H1 (cell line): ENCODE data around the gene CFHR1. TPM values are rescaled to one million over a fixed set of nuclear protein-coding genes. Genes with fewer than 3 reads are reported as not detected.

Experiments used
- CTCF ChIA-PET: fragments of 300-600 bp; sonication (Branson Sonifier 250); formaldehyde crosslinking; loops from one replicate; lab custom pipeline; 2021; ENCODE audit not compliant: partially characterized antibody; lab: Charles Lee
- POLR2A ChIA-PET: fragments of 300-600 bp; sonication (Branson Sonifier 250); formaldehyde crosslinking; loops from one replicate; lab custom pipeline; 2021; ENCODE audit warnings: inconsistent platforms; ENCODE audit not compliant: partially characterized antibody; lab: Charles Lee
- DNase-seq, 2 experiments: peaks; one replicate each; pipeline versions ENCODE4 v3.0.0 to v3.0.0-alpha.2; 2010 to 2022; ENCODE audit warnings: low spot score in 2 of 2, low read depth in 1 of 2, mixed read lengths in 1 of 2
- FAIRE-seq: peaks from 2 replicates; lab custom pipeline; 2011; peaks lifted over from hg19 to GRCh38; lab: Jason Lieb, UNC
- H2AFZ ChIP-seq: 2 replicates; pipeline ENCODE4 v1.8.1; 2012; ENCODE audit warnings: low read length, inconsistent platforms
- H2AK5ac ChIP-seq: 2 replicates; pipeline ENCODE4 v1.6.1; 2013; ENCODE audit warnings: low read depth, low read length
- H2BK120ac ChIP-seq: replicated peaks from 2 replicates; pipeline ENCODE3; 2013; ENCODE audit warnings: low read depth, low read length, inconsistent platforms
- H2BK12ac ChIP-seq: 2 replicates; pipeline ENCODE4 v1.6.1; 2013; ENCODE audit warnings: low read depth, low read length
- H2BK15ac ChIP-seq: 2 replicates; pipeline ENCODE4 v1.6.1; 2013; ENCODE audit warnings: low read length
- H2BK20ac ChIP-seq: 2 replicates; pipeline ENCODE4 v1.6.1; 2013; ENCODE audit warnings: low read length
- H2BK5ac ChIP-seq: 2 replicates; pipeline ENCODE4 v1.6.1; 2013; ENCODE audit warnings: low read depth, low read length
- H3K14ac ChIP-seq: 2 replicates; pipeline ENCODE4 v1.6.1; 2013; ENCODE audit warnings: inconsistent platforms; ENCODE audit not compliant: insufficient read length
- H3K18ac ChIP-seq: 2 replicates; pipeline ENCODE4 v1.6.1; 2013; ENCODE audit warnings: low read length; ENCODE audit errors: extremely low read depth
- H3K23ac ChIP-seq: 2 replicates; pipeline ENCODE4 v1.6.1; 2013; ENCODE audit warnings: inconsistent platforms; ENCODE audit not compliant: insufficient read length
- H3K23me2 ChIP-seq: 2 replicates; pipeline ENCODE4 v1.6.1; 2013; ENCODE audit warnings: low read depth, low read length
- H3K27ac ChIP-seq: 2 replicates; pipeline ENCODE4 v1.6.1; 2011; ENCODE audit warnings: low read depth, low read length, inconsistent platforms
- H3K27me3 ChIP-seq, 4 experiments: replicated peaks in 1 of 4; 1 replicate in 1 of 4; 2 replicates in 3 of 4; pipeline versions ENCODE4 v1.6.1 to v1.8.1; 2011 to 2013; ENCODE audit warnings: low read length in 3 of 4, mild to moderate bottlenecking in 3 of 4, inconsistent platforms in 2 of 4, mixed read lengths in 2 of 4, moderate library complexity in 1 of 4; ENCODE audit not compliant: control insufficient read depth in 3 of 4, insufficient read depth in 3 of 4; ENCODE audit errors: extremely low read depth in 1 of 4
- H3K36me3 ChIP-seq, 4 experiments: 2 replicates each; pipeline versions ENCODE4 v1.6.1 to v1.8.1; 2011 to 2013; ENCODE audit warnings: mild to moderate bottlenecking in 4 of 4, low read length in 3 of 4, moderate library complexity in 2 of 4, control low read depth in 1 of 4, inconsistent platforms in 1 of 4; ENCODE audit not compliant: insufficient read depth in 4 of 4, control insufficient read depth in 2 of 4
- H3K4ac ChIP-seq: replicated peaks from 2 replicates; pipeline ENCODE3; 2013; ENCODE audit warnings: low read length, low read depth, mixed read lengths, inconsistent platforms; ENCODE audit not compliant: insufficient read length
- H3K4me1 ChIP-seq, 4 experiments: replicated peaks in 1 of 4; 1 replicate in 1 of 4; 2 replicates in 3 of 4; pipeline versions ENCODE4 v1.6.1 to v1.8.1; 2011 to 2013; ENCODE audit warnings: low read length in 3 of 4, inconsistent platforms in 2 of 4, mixed read lengths in 1 of 4; ENCODE audit not compliant: insufficient read depth in 4 of 4, control insufficient read depth in 3 of 4
- H3K4me2 ChIP-seq, 2 experiments: 2 replicates each; pipeline versions ENCODE4 v1.6.1 to v1.8.1; 2011 to 2013; ENCODE audit warnings: low read depth in 2 of 2, low read length in 2 of 2, control low read depth in 1 of 2, inconsistent platforms in 1 of 2, mild to moderate bottlenecking in 1 of 2; ENCODE audit not compliant: insufficient read depth in 1 of 2
- H3K4me3 ChIP-seq, 4 experiments: fragments of 200-600, 300-600 bp in 1 of 4; sonication (generic), shearing (Covaris generic), sonication (Bioruptor Twin) in 1 of 4; 2 replicates each; pipeline versions ENCODE4 v1.5.1 to v1.8.1; 2011 to 2016; ENCODE audit warnings: low read length in 4 of 4, low read depth in 3 of 4, control low read depth in 2 of 4, inconsistent platforms in 2 of 4, mild to moderate bottlenecking in 2 of 4, mixed read lengths in 1 of 4, moderate library complexity in 1 of 4; ENCODE audit not compliant: insufficient read depth in 2 of 4; ENCODE audit errors: extremely low read depth in 1 of 4
- H3K56ac ChIP-seq: replicated peaks from 2 replicates; pipeline ENCODE3; 2013; ENCODE audit warnings: low read depth, mild to moderate bottlenecking, mixed read lengths, low read length, inconsistent platforms; ENCODE audit not compliant: insufficient read length
- H3K79me1 ChIP-seq: 2 replicates; pipeline ENCODE4 v1.6.1; 2013; ENCODE audit warnings: low read depth, low read length, control low read depth
- H3K79me2 ChIP-seq, 2 experiments: 2 replicates each; pipeline versions ENCODE4 v1.6.1 to v1.8.1; 2012 to 2013; ENCODE audit warnings: low read length in 2 of 2, mild to moderate bottlenecking in 2 of 2, inconsistent platforms in 1 of 2; ENCODE audit not compliant: insufficient read depth in 2 of 2, control insufficient read depth in 1 of 2
- H3K9ac ChIP-seq, 4 experiments: replicated peaks in 1 of 4; 1 replicate in 1 of 4; 2 replicates in 3 of 4; pipeline versions ENCODE4 v1.6.1 to v1.8.1; 2011 to 2013; ENCODE audit warnings: low read depth in 3 of 4, low read length in 3 of 4, control low read depth in 2 of 4, mild to moderate bottlenecking in 2 of 4, moderate library complexity in 2 of 4, inconsistent platforms in 1 of 4; ENCODE audit errors: extremely low read depth in 1 of 4
- H3K9me3 ChIP-seq, 2 experiments: 2 replicates each; pipeline versions ENCODE4 v1.6.1 to v1.8.1; 2012 to 2013; ENCODE audit warnings: mild to moderate bottlenecking in 2 of 2, moderate library complexity in 2 of 2, control low read depth in 1 of 2, inconsistent platforms in 1 of 2, low read depth in 1 of 2, low read length in 1 of 2, mixed read lengths in 1 of 2; ENCODE audit not compliant: insufficient read depth in 2 of 2
- H4K20me1 ChIP-seq, 2 experiments: replicated peaks in 1 of 2; 2 replicates each; pipeline versions ENCODE3 to v1.8.1; 2011 to 2013; ENCODE audit warnings: inconsistent platforms in 2 of 2, low read length in 2 of 2, mild to moderate bottlenecking in 1 of 2; ENCODE audit not compliant: insufficient read depth in 2 of 2, control insufficient read depth in 1 of 2
- H4K5ac ChIP-seq: 2 replicates; pipeline ENCODE4 v1.6.1; 2013; ENCODE audit warnings: low read length, low read depth, mixed read lengths, inconsistent platforms; ENCODE audit not compliant: insufficient read length
- H4K8ac ChIP-seq: 2 replicates; pipeline ENCODE4 v1.8.0; 2013; ENCODE audit warnings: mild to moderate bottlenecking, moderate library complexity, low read length, inconsistent platforms; ENCODE audit not compliant: insufficient read depth; ENCODE audit errors: extremely low read depth
- H4K91ac ChIP-seq: replicated peaks from 2 replicates; pipeline ENCODE3; 2013; ENCODE audit warnings: low read length, mixed read lengths, inconsistent platforms; ENCODE audit not compliant: insufficient read length
- EZH2 ChIP-seq: fragments of 200-600 bp; sonication (generic); IDR thresholded peaks from 2 replicates; pipeline ENCODE4 v1.7.1; 2012; ENCODE audit warnings: low read depth, mild to moderate bottlenecking, moderate library complexity, low read length, inconsistent platforms; ENCODE audit not compliant: severe bottlenecking
- HDAC2 ChIP-seq, 2 experiments: fragments of 300-600 bp in 1 of 2; sonication (generic) in 1 of 2; IDR thresholded peaks; 2 replicates each; pipeline ENCODE4 v1.6.1; 2011 to 2012; ENCODE audit warnings: low read depth in 2 of 2, low read length in 2 of 2, mild to moderate bottlenecking in 2 of 2, moderate library complexity in 2 of 2, borderline replicate concordance in 1 of 2, inconsistent platforms in 1 of 2
- MAFK ChIP-seq: IDR thresholded peaks from 2 replicates; pipeline ENCODE4 v1.6.1; 2012; ENCODE audit warnings: low read depth, mild to moderate bottlenecking, improper control_type of control experiment, low read length
- SP2 ChIP-seq: IDR thresholded peaks from 2 replicates; pipeline ENCODE4 v1.6.1; 2012; ENCODE audit warnings: mild to moderate bottlenecking, low read length, inconsistent platforms
- WGBS, 2 experiments: shearing (Covaris generic) in 1 of 2; methylation state at CpG; one replicate each; pipeline versions ENCODE4 v1.1.6 to v1.1.7; 2013 to 2015; ENCODE audit warnings: low lambda C conversion rate in 2 of 2, mixed read lengths in 2 of 2, inconsistent platforms in 1 of 2, low coverage in 1 of 2, missing lambda C conversion rate in 1 of 2; ENCODE audit not compliant: insufficient replicate concordance in 2 of 2, insufficient coverage in 1 of 2, insufficient read length in 1 of 2; ENCODE audit errors: extremely low coverage in 1 of 2, missing lambda C conversion rate in 1 of 2; 5-methylcytosine and 5-hydroxymethylcytosine counted together
- polyA plus RNA-seq, 7 experiments: library from polyadenylated mRNA; depleted of rRNA in 3 of 7; stranded (reverse) in 5 of 7; unstranded in 2 of 7; fragments of >200 nt in 5 of 7; fragments of 200-250 nt in 2 of 7; gene quantifications; 1 replicate in 5 of 7; 2 replicates in 1 of 7; 4 replicates in 1 of 7; pipeline versions ENCODE4 v1.2.1 to v1.2.3, GENCODE V29; 2011 to 2013; ENCODE audit warnings: missing spikeins in 2 of 7, mixed read lengths in 2 of 7
- total RNA-seq: library from RNA; stranded (reverse); fragmentation: NEBNext Ultra II Directional; extraction: Animal tissue kit (Norgen Biotek cat#: 25700); gene quantifications from 2 replicates; pipeline ENCODE4 v1.2.1, GENCODE V29; 2021

The CFHR1 gene
- total and polyA plus RNA-seq, 2 of the 8 experiments (the other 6 are each of a cell fraction or from before 2014, with no cell fraction given): not detected

GRCh38 chr1:196875935-196876334 lies 56.4 kb downstream of the CFHR1 start:
- ChIA-PET CTCF (interaction anchor here (1.4 to 1.6 kb wide), 2 partner anchors 21 to 481 kb away, joined by 3 to 4 read pairs; no protein-coding TSS in a partner anchor), POLR2A (interaction anchor here (1.1 kb wide), 1 partner anchor 30 kb away, joined by 3 read pairs; no protein-coding TSS in a partner anchor)
- no peaks in the 10 kb centered on the region for H3K79me2 ChIP-seq
- no peak overlapping the region for H2BK12ac ChIP-seq
- H3K9ac ChIP-seq: no peak overlapping the region
- H2BK5ac ChIP-seq: no peak overlapping the region
- H2BK120ac ChIP-seq: no peak overlapping the region
- no peaks in the 10 kb centered on the region for H4K20me1 ChIP-seq
- peaks cover 0 to 4% (median 0%) of the 10 kb centered on the region in 4 experiments; a peak in 1 of 7 replicates for H3K4me1 ChIP-seq
- H3K56ac ChIP-seq: no peak overlapping the region
- H3K36me3 ChIP-seq: no peaks in the 10 kb centered on the region
- H2BK15ac ChIP-seq: no peak overlapping the region
- no peaks in the 10 kb centered on the region for H3K9me3 ChIP-seq
- 92% methylated on average over 3 of the region's 3 CpGs; no CpG with 5 or more reads in 1 of the 2 experiments for WGBS, 2 experiments
- H2AK5ac ChIP-seq: no peak overlapping the region
- H3K14ac ChIP-seq: no peak overlapping the region
- no peak overlapping the region for H3K4me3 ChIP-seq
- no peak overlapping the region for H3K23ac ChIP-seq
- no peak overlapping the region for H4K8ac ChIP-seq
- no peak overlapping the region for H3K18ac ChIP-seq
- no peak overlapping the region for H2BK20ac ChIP-seq
- FAIRE-seq (no peak), DNase-seq (no peak)
- no peak overlapping the region for H3K27ac ChIP-seq
- peaks cover 0 to 8% (median 2%) of the 10 kb centered on the region in 4 experiments; a peak in 4 of 7 replicates for H3K27me3 ChIP-seq
- no peak overlapping the region for H2AFZ ChIP-seq
- H3K4ac ChIP-seq: no peak overlapping the region
- no peak overlapping the region for H4K91ac ChIP-seq
- no peaks in the 10 kb centered on the region for H3K79me1 ChIP-seq
- TF ChIP-seq MAFK (no peak), SP2 (no peak), HDAC2 (IDR thresholded peaks at IDR 0.05; ENCODE audit: borderline replicate concordance in 1 of 2, low read depth in 2 of 2, low read length in 2 of 2) (no peak), EZH2 (no peak)
- H4K5ac ChIP-seq: no peak overlapping the region
- no peaks in the 10 kb centered on the region; the same call in 1 of the 2 replicates for H3K23me2 ChIP-seq
- H3K4me2 ChIP-seq: no peak overlapping the region
